Ishikawa (cell line): ENCODE measurements around the gene PRKAR2B.

Source experiments
- CEBPB ChIP-seq: IDR thresholded peaks from 2 replicates; pipeline ENCODE4 v1.6.1; 2012
- CREB1 ChIP-seq: IDR thresholded peaks from 2 replicates; pipeline ENCODE4 v1.6.1; 2012; ENCODE audit warnings: low read depth
- EGR1 ChIP-seq: IDR thresholded peaks from 2 replicates; pipeline ENCODE4 v1.6.1; 2012
- EP300 ChIP-seq: IDR thresholded peaks from 2 replicates; pipeline ENCODE4 v1.6.1; 2012; ENCODE audit warnings: borderline replicate concordance
- FOXM1 ChIP-seq: IDR thresholded peaks from 2 replicates; pipeline ENCODE4 v1.6.1; 2012; ENCODE audit warnings: low read depth, borderline replicate concordance
- MAX ChIP-seq: IDR thresholded peaks from 2 replicates; pipeline ENCODE4 v1.6.1; 2012
- NFIC ChIP-seq: IDR thresholded peaks from 2 replicates; pipeline ENCODE4 v1.6.1; 2012
- RAD21 ChIP-seq: IDR thresholded peaks from 2 replicates; pipeline ENCODE4 v1.6.1; 2012; ENCODE audit warnings: low read depth
- REST ChIP-seq: IDR thresholded peaks from 2 replicates; pipeline ENCODE4 v1.6.1; 2012; ENCODE audit warnings: low read depth, mild to moderate bottlenecking
- TAF1 ChIP-seq: IDR thresholded peaks from 2 replicates; pipeline ENCODE4 v1.6.1; 2012; ENCODE audit warnings: low read depth, mild to moderate bottlenecking
- TCF12 ChIP-seq: IDR thresholded peaks from 2 replicates; pipeline ENCODE4 v1.6.1; 2012; ENCODE audit warnings: low read depth
- TEAD4 ChIP-seq: IDR thresholded peaks from 2 replicates; pipeline ENCODE4 v1.6.1; 2012
- USF1 ChIP-seq: IDR thresholded peaks from 2 replicates; pipeline ENCODE4 v1.6.1; 2012
- YY1 ChIP-seq: IDR thresholded peaks from 2 replicates; pipeline ENCODE4 v1.6.1; 2012; ENCODE audit warnings: low read depth
- ZBTB7A ChIP-seq: IDR thresholded peaks from 2 replicates; pipeline ENCODE4 v1.6.1; 2012; ENCODE audit warnings: low read depth

PRKAR2B gene

GRCh38 chr7:107036535-107036934 is 8.0 kb upstream of the PRKAR2B start:
- TF ChIP-seq YY1, result no peak
- TF ChIP-seq CREB1, result no peak
- no peak for TF ChIP-seq REST
- no peak for TF ChIP-seq CEBPB
- no peak for TF ChIP-seq NFIC
- TF ChIP-seq TAF1, result no peak
- no peak for TF ChIP-seq RAD21

- no peak for TF ChIP-seq MAX
- no peak for TF ChIP-seq CREB1
- no peak for TF ChIP-seq EGR1
- TF ChIP-seq ZBTB7A, result no peak
- no peak for TF ChIP-seq REST
- no peak for TF ChIP-seq CEBPB
- no peak for TF ChIP-seq TCF12
- no peak for TF ChIP-seq RAD21
Measured at GRCh38 chr7:107037717-107038603, 6.5 kb upstream of the PRKAR2B start.

GRCh38 chr7:107039199-107039900 is 5.2 kb upstream of the PRKAR2B start:
- TF ChIP-seq FOXM1 (no peak), TAF1 (no peak), MAX (no peak), USF1 (no peak), NFIC (no peak), CREB1 (no peak), TEAD4 (no peak), YY1 (no peak), RAD21 (no peak), EP300 (no peak), CEBPB (no peak), REST (no peak), TCF12 (no peak), EGR1 (no peak), ZBTB7A (no peak)

- TF ChIP-seq TEAD4 (no peak), FOXM1 (no peak), REST (no peak), ZBTB7A (no peak), NFIC (no peak), YY1 (no peak), USF1 (no peak), CEBPB (no peak), MAX (no peak), RAD21 (no peak), TCF12 (no peak), EP300 (no peak), CREB1 (no peak)
Measured at GRCh38 chr7:107041097-107041496, 3.4 kb upstream of the PRKAR2B start.
